OCI-LY7 (cell line): ENCODE results near the gene GALNT17. TPM values are rescaled to one million over a fixed set of nuclear protein-coding genes. Genes with fewer than 3 reads are reported as not detected.

Experiments used
- BruUV-seq: library from RNA; stranded (reverse); fragments of 400-500 nt; replicated peaks from 2 replicates; lab custom pipeline; 2021; lab: Mats Ljungman, UMichigan
- CTCF ChIA-PET: fragments of 300-600 bp; sonication (Branson Sonifier 250); formaldehyde crosslinking; loops from one replicate; lab custom pipeline; 2022; ENCODE audit warnings: antibody characterized with exemption; ENCODE audit not compliant: unreplicated experiment; lab: Charles Lee
- POLR2A ChIA-PET: fragments of 300-600 bp; sonication (Branson Sonifier 250); formaldehyde crosslinking; loops from one replicate; lab custom pipeline; 2022; ENCODE audit warnings: antibody characterized with exemption; lab: Charles Lee
- DNase-seq: peaks from one replicate; pipeline ENCODE4 v3.0.0-alpha.2; 2015; ENCODE audit warnings: low spot score
- H2AFZ ChIP-seq: fragments of 200-600 bp; sonication (generic), shearing (Covaris generic); 2 replicates; pipeline ENCODE4 v1.6.1; 2014; ENCODE audit warnings: mild to moderate bottlenecking, antibody characterized with exemption, low read length, moderate library complexity
- H3K27ac ChIP-seq: fragments of 200-600 bp; sonication (generic); 2 replicates; pipeline ENCODE4 v1.5.1; 2014; ENCODE audit warnings: mixed run types, low read depth, mild to moderate bottlenecking, moderate library complexity, low read length, inconsistent platforms; ENCODE audit not compliant: poor library complexity, severe bottlenecking
- H3K36me3 ChIP-seq: fragments of 200-600 bp; sonication (generic); 2 replicates; pipeline ENCODE4 v1.6.1; 2014; ENCODE audit warnings: mild to moderate bottlenecking, antibody characterized with exemption, low read length, moderate library complexity, mixed read lengths; ENCODE audit not compliant: insufficient read depth
- H3K4me1 ChIP-seq: fragments of 200-600 bp; sonication (generic); 2 replicates; pipeline ENCODE4 v1.5.1; 2014; ENCODE audit warnings: mild to moderate bottlenecking, low read length; ENCODE audit not compliant: insufficient read depth, poor library complexity, severe bottlenecking
- H3K4me2 ChIP-seq: fragments of 200-600 bp; sonication (generic); 2 replicates; pipeline ENCODE4 v1.6.1; 2014; ENCODE audit warnings: mild to moderate bottlenecking, low read length
- H3K4me3 ChIP-seq: fragments of 200-600 bp; sonication (generic); 2 replicates; pipeline ENCODE4 v1.5.1; 2014; ENCODE audit warnings: mild to moderate bottlenecking, low read depth, low read length; ENCODE audit not compliant: poor library complexity, severe bottlenecking
- H3K79me2 ChIP-seq: fragments of 200-600 bp; sonication (generic); 2 replicates; pipeline ENCODE4 v1.6.1; 2016; ENCODE audit warnings: low read depth, mild to moderate bottlenecking, low read length, moderate library complexity, mixed read lengths; ENCODE audit not compliant: insufficient read depth
- H3K9me2 ChIP-seq: fragments of 200-600 bp; sonication (generic); 2 replicates; pipeline ENCODE4 v1.6.1; 2016; ENCODE audit warnings: mild to moderate bottlenecking, low read length, mixed read lengths; ENCODE audit not compliant: insufficient read depth
- H3K9me3 ChIP-seq: fragments of 200-600 bp; sonication (generic); 2 replicates; pipeline ENCODE4 v1.6.1; 2014; ENCODE audit warnings: mild to moderate bottlenecking, mixed run types, low read length, mixed read lengths
- H4K20me1 ChIP-seq: fragments of 200-600 bp; sonication (generic); 2 replicates; pipeline ENCODE4 v1.6.1; 2014; ENCODE audit warnings: mild to moderate bottlenecking, antibody characterized with exemption, low read length, moderate library complexity, mixed read lengths; ENCODE audit not compliant: insufficient read depth
- EZH2phosphoT487 ChIP-seq: fragments of 200-600 bp; sonication (generic); IDR thresholded peaks from 2 replicates; pipeline ENCODE4 v1.6.1; 2018; ENCODE audit warnings: low read depth, borderline replicate concordance, mild to moderate bottlenecking, mixed run types, antibody characterized with exemption, low read length, moderate library complexity, mixed read lengths
- intact Hi-C: fragments of 100-400 bp; cut with micrococcal nuclease; formaldehyde crosslinking; loops from one replicate; pipeline ENCODE4 v1.10.0; 2022; ENCODE audit not compliant: unreplicated experiment
- total RNA-seq, 2 experiments: library from RNA; depleted of rRNA in 1 of 2; stranded (reverse); fragments of >200 nt in 1 of 2; shearing (Covaris generic) in 1 of 2; gene quantifications; 2 replicates each; pipeline ENCODE4 v1.2.3, GENCODE V29; 2014 to 2022
- TF ChIP-seq, protein P1 (sequence below): fragments of 200-600 bp; sonication (generic); conservative IDR thresholded peaks from 2 replicates; pipeline ENCODE4 v1.5.1; 2014; ENCODE audit warnings: mild to moderate bottlenecking, antibody characterized with exemption, low read length, moderate library complexity, mixed read lengths

GALNT17 gene
- total RNA-seq, 2 experiments from 2014 or later = not detected

DNA sequence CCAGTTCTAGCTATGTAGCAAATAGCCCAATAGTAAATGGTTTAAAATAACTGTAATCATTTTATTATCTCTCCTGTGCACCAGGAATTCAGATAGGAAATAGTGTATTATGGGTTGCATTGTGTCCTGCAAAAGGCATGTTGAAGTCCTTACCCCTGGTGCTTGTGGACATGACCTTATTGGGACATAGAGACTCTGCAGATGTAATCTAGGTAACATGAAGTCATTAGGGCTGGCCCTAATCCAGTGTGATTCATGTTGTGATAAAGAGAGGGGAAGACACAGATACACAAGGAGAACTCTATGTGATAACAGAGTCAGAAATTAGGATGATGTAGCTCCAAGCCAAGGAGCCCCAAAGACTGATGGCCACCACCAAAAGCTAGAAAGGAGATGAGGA is 462.8 kb downstream of the GALNT17 start:
- CTCF ChIA-PET = no interaction called here
- H3K9me3 ChIP-seq = no peaks in the 10 kb centered on the region
- no peaks in the 10 kb centered on the region for H3K4me1 ChIP-seq
- no peaks in the 10 kb centered on the region for H3K9me2 ChIP-seq
- intact Hi-C loops = no loop called here
- BruUV-seq = no TSS peak
- TF ChIP-seq, protein P1, sequence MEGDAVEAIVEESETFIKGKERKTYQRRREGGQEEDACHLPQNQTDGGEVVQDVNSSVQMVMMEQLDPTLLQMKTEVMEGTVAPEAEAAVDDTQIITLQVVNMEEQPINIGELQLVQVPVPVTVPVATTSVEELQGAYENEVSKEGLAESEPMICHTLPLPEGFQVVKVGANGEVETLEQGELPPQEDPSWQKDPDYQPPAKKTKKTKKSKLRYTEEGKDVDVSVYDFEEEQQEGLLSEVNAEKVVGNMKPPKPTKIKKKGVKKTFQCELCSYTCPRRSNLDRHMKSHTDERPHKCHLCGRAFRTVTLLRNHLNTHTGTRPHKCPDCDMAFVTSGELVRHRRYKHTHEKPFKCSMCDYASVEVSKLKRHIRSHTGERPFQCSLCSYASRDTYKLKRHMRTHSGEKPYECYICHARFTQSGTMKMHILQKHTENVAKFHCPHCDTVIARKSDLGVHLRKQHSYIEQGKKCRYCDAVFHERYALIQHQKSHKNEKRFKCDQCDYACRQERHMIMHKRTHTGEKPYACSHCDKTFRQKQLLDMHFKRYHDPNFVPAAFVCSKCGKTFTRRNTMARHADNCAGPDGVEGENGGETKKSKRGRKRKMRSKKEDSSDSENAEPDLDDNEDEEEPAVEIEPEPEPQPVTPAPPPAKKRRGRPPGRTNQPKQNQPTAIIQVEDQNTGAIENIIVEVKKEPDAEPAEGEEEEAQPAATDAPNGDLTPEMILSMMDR = no peak
- TF ChIP-seq EZH2phosphoT487 = no peak
- no peak for DNase-seq
- POLR2A ChIA-PET = interaction anchor here (0.7 kb wide), 1 partner anchor 165 kb away, joined by 4 read pairs; no protein-coding TSS in a partner anchor
- H3K4me3 ChIP-seq = no peak overlapping the region
- no peak overlapping the region for H3K27ac ChIP-seq
- no peak overlapping the region for H3K4me2 ChIP-seq
- no peaks in the 10 kb centered on the region for H4K20me1 ChIP-seq
- H3K79me2 ChIP-seq = no peaks in the 10 kb centered on the region
- no peak overlapping the region for H2AFZ ChIP-seq
- H3K36me3 ChIP-seq = no peaks in the 10 kb centered on the region

DNA sequence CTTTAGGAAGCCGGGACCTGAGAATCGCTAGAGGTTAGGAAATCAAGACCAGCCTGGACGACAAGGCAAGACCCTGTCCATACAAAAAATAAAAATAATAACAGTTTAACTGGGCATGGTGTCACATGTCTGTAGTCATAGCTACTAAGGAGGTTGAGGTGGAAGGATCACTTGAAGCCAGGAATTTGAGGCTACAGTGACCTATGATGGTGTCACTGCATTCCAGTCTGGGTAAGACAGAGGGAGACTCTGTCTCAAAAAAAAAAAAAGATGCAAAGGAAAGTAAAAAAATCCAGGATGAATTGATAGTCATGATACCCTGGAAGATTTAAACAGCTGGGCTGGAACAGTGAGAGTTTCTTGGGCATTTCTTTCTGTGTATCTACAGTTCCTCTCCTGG is 463.2 kb downstream of the GALNT17 start:
- H4K20me1 ChIP-seq = no peaks in the 10 kb centered on the region
- intact Hi-C loops = no loop called here
- BruUV-seq = no TSS peak
- H3K27ac ChIP-seq = no peak overlapping the region
- DNase-seq = no peak
- no peaks in the 10 kb centered on the region for H3K9me2 ChIP-seq
- ChIA-PET POLR2A (interaction anchor here (0.7 kb wide), 1 partner anchor 164 kb away, joined by 4 read pairs; no protein-coding TSS in a partner anchor), CTCF (no interaction called here)
- no peak overlapping the region for H3K4me2 ChIP-seq
- no peaks in the 10 kb centered on the region for H3K79me2 ChIP-seq
- TF ChIP-seq, protein P1 = no peak
- no peak for TF ChIP-seq EZH2phosphoT487
- H3K4me3 ChIP-seq = no peak overlapping the region
- no peaks in the 10 kb centered on the region for H3K36me3 ChIP-seq
- no peak overlapping the region for H2AFZ ChIP-seq
- no peaks in the 10 kb centered on the region for H3K9me3 ChIP-seq
- H3K4me1 ChIP-seq = no peaks in the 10 kb centered on the region

DNA sequence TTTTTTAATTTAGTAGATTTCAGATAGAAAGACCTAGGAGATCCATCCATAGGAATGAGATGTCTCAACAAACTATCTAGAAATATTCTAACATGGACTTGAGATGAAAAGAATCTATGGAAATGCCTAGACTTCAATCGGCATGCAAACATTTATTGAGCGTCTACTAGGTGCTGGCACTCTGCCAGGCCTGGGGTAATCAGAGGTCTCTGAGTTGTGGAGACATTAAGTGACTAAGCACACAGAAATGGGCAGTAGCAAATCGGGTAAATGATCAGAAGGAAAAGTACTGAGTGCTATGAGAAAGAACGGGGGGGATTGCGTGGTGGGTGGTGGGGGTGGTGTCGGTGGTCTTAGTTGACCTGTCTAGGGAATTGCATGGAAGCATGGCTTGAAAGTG is 466.6 kb downstream of the GALNT17 start:
- TF ChIP-seq, protein P1 = no peak
- no peak for TF ChIP-seq EZH2phosphoT487
- Histone ChIP-seq H3K4me1 (no peaks in the 10 kb centered on the region), H4K20me1 (no peaks in the 10 kb centered on the region), H3K4me3 (no peak overlapping the region), H3K36me3 (no peaks in the 10 kb centered on the region), H2AFZ (no peak overlapping the region), H3K79me2 (no peaks in the 10 kb centered on the region), H3K27ac (no peak overlapping the region), H3K9me2 (no peaks in the 10 kb centered on the region), H3K4me2 (no peak overlapping the region), H3K9me3 (no peaks in the 10 kb centered on the region)
- DNase-seq = no peak
- intact Hi-C loops = no loop called here
- BruUV-seq = no TSS peak
- ChIA-PET CTCF (no interaction called here), POLR2A (no interaction called here)
